Mesodermal cell (in vitro differentiated cells): ENCODE measurements around the gene MRTFA.

Experiments used
- H3K27ac ChIP-seq: 2 replicates; pipeline ENCODE4 v1.7.0; 2013; ENCODE audit warnings: mild to moderate bottlenecking, low read depth, low read length, moderate library complexity; ENCODE audit not compliant: severe bottlenecking
- H3K36me3 ChIP-seq: 2 replicates; pipeline ENCODE4 v1.7.1; 2013; ENCODE audit warnings: mild to moderate bottlenecking, low read length, moderate library complexity; ENCODE audit not compliant: control insufficient read depth, insufficient read depth
- H3K4me1 ChIP-seq: one replicate; pipeline ENCODE4 v1.7.1; 2013; ENCODE audit warnings: mild to moderate bottlenecking, low read length; ENCODE audit not compliant: insufficient read depth, control insufficient read depth, poor library complexity, severe bottlenecking
- H3K4me3 ChIP-seq: 2 replicates; pipeline ENCODE4 v1.7.0; 2013; ENCODE audit warnings: low read length, control low read depth, mild to moderate bottlenecking; ENCODE audit not compliant: insufficient read depth, poor library complexity, severe bottlenecking; ENCODE audit errors: extremely low read depth
- H3K9me3 ChIP-seq: 2 replicates; pipeline ENCODE4 v1.7.1; 2013; ENCODE audit warnings: mild to moderate bottlenecking, low read length, moderate library complexity; ENCODE audit not compliant: control insufficient read depth
- WGBS, 2 experiments: methylation state at CpG; one replicate each; pipeline ENCODE4 v1.1.5; 2013; ENCODE audit warnings: missing lambda C conversion rate in 2 of 2; ENCODE audit not compliant: insufficient coverage in 2 of 2; 5-methylcytosine and 5-hydroxymethylcytosine counted together

MRTFA gene

DNA sequence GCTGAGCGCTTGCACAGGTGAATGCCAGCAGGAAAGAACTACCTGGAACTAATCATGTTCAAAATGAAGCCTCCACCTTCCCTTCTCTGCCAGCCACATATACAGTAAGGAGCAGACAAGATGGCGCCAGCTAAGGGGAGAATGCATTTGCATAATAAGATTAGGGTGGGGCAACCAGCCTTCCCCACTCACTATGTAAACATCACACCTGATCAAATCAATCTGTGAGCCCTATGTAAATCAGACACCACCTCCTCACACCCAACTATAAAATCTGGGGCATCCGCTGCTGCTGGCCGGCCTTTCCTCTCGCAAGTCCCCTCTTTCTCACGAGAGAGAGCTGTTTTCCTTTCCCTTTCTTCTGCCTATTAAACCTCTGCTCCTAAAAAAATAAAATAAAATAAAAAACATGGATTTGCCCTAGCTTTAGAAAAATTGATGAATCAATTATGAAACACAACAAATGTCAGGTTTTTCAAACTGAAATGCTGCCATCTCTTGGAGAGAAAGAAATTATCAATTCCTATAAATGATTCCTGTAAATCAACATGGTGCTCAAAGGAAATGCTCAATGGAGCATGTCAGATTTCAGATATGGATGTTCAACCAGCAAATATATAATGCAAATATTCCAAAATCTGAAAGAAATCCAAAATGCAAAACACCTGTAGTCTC, 157.3 kb downstream of the MRTFA start:
- H3K36me3 ChIP-seq, result peaks cover 40% of the 10 kb centered on the region
- no peak overlapping the region for H3K4me3 ChIP-seq
- WGBS, 2 experiments, result 83% methylated on average over 1 of the region's 6 CpGs
- H3K4me1 ChIP-seq, result peaks cover 26% of the 10 kb centered on the region
- peak overlapping the region; percentile 53 for H3K27ac ChIP-seq
- no peaks in the 10 kb centered on the region for H3K9me3 ChIP-seq

DNA sequence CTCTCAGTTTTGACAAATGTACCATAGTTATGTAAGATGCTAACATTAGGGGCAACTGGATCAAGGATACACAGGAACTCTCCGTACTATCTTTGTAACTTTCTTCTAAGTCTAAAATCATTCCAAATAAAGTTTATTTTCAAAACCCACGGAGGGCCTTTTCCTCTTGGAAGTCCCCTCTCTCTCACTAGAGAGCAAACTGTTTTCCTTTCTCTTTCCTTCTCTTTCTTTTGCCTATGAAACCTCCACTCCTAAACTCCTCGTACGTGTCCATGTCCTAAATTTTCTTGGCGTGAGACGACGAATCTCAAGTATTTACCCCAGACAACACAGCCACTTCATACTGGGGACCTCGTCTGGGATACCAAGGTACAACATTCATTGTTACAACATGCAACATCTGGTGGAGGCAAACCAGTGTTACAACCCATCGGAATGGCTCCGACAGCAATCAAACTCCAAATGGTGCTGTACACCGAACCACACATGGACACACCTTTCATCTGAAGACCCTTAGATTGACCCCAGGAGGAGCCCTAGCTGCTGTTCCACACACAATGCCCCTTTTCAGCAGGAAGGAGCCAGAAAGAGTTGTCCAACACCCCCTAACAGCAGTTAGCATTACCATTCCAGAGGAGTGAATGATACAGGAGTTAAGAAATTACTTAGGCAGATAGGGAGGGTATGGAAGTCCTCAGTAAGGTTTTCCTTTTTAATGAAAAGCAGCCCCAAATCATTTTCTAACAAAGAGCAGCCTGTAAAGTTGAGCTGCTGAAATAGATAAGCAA, 158.0 kb downstream of the MRTFA start:
- peaks cover 26% of the 10 kb centered on the region for H3K4me1 ChIP-seq
- H3K27ac ChIP-seq, result peak overlapping the region; percentile 53
- WGBS, 2 experiments, result 91 to 93% methylated on average over 10 to 11 of the region's 11 CpGs
- H3K9me3 ChIP-seq, result no peaks in the 10 kb centered on the region
- no peak overlapping the region for H3K4me3 ChIP-seq
- H3K36me3 ChIP-seq, result peaks cover 44% of the 10 kb centered on the region

DNA sequence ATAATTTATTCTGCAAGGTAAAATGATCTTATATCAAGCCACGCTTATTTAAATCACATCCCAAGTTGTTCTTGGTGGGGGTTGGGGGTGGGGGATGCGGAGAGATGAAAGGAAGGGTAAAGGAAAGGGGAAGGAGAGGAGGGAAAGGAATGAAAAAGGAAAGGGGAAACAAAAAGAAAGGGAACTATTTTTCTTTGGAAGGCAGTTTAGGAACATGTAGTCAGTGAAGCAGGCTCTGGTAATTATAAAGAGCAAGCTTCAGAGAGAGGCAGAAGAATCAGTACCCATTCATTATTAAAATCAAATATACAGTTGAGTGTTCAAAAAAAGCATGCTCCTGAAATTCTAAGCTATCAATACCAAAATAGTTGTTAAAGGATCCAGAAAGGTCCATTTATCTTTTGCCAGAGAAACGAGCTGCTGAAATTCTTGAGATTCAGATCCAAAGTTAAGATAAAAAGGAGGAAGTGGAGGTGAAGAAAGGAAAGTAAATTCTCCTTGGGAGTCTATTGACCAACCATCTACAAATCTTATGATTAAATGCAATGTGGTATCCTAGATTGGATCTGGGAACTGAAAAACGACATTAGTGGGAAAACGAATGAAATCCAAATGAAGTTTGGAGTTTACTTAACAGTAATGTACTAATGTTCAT, 158.7 kb downstream of the MRTFA start:
- H3K9me3 ChIP-seq, result no peaks in the 10 kb centered on the region
- WGBS, 2 experiments, result 60% methylated on average over 1 of the region's 5 CpGs; no CpG with 5 or more reads in 1 of the 2 experiments
- H3K27ac ChIP-seq, result peak overlapping the region; percentile 1
- H3K36me3 ChIP-seq, result peaks cover 38% of the 10 kb centered on the region
- H3K4me3 ChIP-seq, result no peak overlapping the region
- peaks cover 26% of the 10 kb centered on the region for H3K4me1 ChIP-seq

DNA sequence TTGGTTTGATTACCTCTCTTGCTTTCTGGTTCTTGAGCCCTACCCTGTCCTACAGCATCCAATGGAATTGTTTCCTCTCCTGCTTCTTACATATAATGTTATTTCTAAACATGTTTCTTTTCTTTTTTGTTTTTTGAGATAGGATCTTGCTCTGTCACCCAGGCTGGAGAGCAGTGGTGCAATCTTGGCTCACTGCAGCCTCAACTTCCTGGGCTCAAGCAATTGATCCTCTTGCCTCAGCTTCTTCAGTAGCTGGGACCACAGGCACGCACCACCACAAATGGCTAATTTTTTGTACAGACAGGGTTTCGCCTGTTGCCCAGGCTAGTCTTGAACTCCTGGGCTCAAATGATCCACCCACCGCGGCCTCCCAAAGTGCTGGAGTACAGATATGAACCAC, 160.2 kb downstream of the MRTFA start:
- Histone ChIP-seq H3K4me1 (peaks cover 22% of the 10 kb centered on the region), H3K4me3 (no peak overlapping the region), H3K27ac (no peak overlapping the region), H3K9me3 (no peaks in the 10 kb centered on the region), H3K36me3 (peaks cover 33% of the 10 kb centered on the region)
- WGBS, 2 experiments, result 90 to 100% methylated on average over 4 of the region's 4 CpGs

DNA sequence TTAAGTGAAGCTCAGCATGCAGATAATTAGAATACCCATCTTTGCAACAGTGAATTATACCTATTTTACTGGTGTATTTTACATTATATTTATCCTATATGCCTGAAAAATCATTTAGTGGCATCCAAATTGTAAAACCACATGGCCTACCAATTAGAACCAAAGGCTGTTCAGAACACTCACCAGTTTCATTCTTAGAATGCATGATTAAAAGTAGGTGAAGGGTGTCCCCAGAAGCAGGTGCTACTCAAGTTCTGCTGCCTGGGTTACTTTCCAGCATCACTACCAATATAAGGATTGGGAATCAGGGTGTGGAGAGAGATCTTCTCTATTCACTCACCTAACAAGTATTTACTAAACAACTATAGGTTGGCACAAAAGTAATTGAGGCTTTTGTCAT, 162.8 kb downstream of the MRTFA start:
- H3K9me3 ChIP-seq, result no peaks in the 10 kb centered on the region
- no peak overlapping the region for H3K27ac ChIP-seq
- no peak overlapping the region for H3K4me3 ChIP-seq
- peaks cover 20% of the 10 kb centered on the region for H3K36me3 ChIP-seq
- peaks cover 15% of the 10 kb centered on the region for H3K4me1 ChIP-seq

DNA sequence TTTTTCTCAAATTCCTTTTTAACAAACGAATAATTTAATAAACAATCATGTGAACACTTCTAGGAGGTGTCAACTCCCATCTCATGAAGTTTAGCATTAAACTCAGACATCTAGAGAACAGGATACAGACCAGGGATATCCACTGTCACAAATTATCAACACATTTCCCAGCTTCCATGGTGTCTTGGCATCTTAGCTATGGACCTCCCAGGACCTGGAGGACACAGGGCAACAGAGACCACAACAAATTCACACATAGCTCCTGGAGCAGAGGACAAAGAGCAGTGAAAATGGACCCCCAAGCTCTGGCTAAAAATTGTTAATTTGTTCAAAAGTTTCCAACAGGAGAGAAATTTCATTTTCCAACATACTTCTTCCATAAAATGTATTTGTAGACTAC, 163.9 kb downstream of the MRTFA start:
- H3K4me3 ChIP-seq, result no peak overlapping the region
- no peaks in the 10 kb centered on the region for H3K9me3 ChIP-seq
- 83% methylated on average over 1 of the region's 1 CpG; no CpG with 5 or more reads in 1 of the 2 experiments for WGBS, 2 experiments
- no peak overlapping the region for H3K27ac ChIP-seq
- H3K4me1 ChIP-seq, result peaks cover 4% of the 10 kb centered on the region
- peaks cover 27% of the 10 kb centered on the region for H3K36me3 ChIP-seq

DNA sequence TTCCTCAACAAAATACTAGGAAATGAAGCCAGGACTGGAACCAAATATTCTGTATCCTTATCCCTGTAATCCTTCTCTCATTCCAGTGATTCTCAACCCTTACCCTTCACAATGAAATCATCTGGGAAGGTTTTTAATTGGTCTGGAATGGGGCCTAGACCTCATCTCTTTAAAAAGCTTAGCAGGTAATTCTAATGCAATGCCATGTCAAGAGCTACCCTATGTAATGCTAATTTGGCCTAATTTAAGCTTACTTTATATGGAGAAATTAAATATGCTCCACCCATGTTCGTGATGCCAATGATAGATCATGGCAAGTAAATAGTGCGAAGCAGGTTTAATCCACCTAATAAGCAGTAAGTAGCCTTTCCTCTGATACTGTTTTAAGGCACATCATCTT, 164.5 kb downstream of the MRTFA start:
- peaks cover 27% of the 10 kb centered on the region for H3K36me3 ChIP-seq
- H3K9me3 ChIP-seq, result no peaks in the 10 kb centered on the region
- H3K4me1 ChIP-seq, result no peaks in the 10 kb centered on the region
- WGBS, 2 experiments, result 79% methylated on average over 2 of the region's 2 CpGs; no CpG with 5 or more reads in 1 of the 2 experiments
- H3K4me3 ChIP-seq, result no peak overlapping the region
- H3K27ac ChIP-seq, result no peak overlapping the region

DNA sequence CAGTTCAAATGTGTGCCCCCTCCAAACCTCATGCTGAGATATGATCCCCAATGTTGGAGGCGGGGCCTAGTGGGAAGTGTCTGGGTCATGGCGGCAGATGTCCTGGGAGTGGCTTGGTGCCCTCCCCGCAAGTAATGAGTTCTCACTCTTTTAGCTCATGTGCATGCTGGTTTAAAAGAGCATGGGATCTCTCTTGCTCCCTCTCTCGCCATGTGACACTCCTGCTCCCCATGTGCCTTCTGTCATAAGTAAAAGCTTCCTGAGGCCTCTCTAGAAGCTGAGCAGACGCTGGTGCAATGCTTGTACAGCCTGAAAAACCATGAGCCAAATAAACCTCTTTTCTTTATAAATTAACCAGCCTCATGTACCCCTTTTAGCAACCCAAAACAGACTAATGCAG, 167.3 kb downstream of the MRTFA start:
- H3K27ac ChIP-seq, result no peak overlapping the region
- 87 to 93% methylated on average over 4 to 5 of the region's 5 CpGs for WGBS, 2 experiments
- peaks cover 16% of the 10 kb centered on the region for H3K36me3 ChIP-seq
- H3K4me3 ChIP-seq, result no peak overlapping the region
- no peaks in the 10 kb centered on the region for H3K4me1 ChIP-seq
- no peaks in the 10 kb centered on the region for H3K9me3 ChIP-seq

DNA sequence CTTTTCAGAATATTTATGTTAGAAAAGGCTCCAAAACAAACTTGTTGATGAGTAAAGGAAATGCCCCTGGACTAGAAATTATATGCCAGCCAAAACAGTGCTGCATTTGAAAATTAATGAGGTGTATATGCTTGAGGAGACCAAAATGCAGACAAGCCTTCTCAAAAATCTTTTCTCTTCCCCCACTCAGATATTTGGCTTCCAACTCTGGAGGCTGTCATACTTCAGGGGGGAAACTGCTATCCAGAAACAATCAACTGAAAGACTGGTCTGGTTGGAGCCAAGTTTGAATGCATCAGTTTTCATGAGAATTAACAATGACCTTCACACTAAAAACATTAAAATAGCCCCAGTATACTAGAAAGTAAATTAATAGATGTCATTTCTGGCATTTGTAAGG, 167.9 kb downstream of the MRTFA start:
- peaks cover 11% of the 10 kb centered on the region for H3K36me3 ChIP-seq
- H3K4me3 ChIP-seq, result no peak overlapping the region
- no peaks in the 10 kb centered on the region for H3K4me1 ChIP-seq
- H3K27ac ChIP-seq, result no peak overlapping the region
- no peaks in the 10 kb centered on the region for H3K9me3 ChIP-seq

DNA sequence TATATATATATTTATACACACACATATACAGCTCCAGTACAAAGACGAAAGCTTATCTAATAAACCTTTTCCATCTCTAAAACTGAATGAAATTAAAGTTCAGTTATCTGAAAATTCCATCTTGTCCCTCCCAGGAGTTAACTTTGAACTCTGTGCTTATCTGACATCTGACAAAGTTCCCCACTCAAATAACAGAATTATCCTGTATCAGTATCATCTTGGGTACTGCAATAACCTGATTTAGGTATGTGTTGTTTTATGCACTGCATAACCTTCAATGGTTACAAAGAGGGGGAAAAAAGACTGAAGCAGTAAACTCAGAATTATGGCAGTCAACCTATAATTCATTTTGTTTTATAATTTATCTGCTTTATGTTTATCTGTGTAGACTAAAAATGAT, 169.5 kb downstream of the MRTFA start:
- no peaks in the 10 kb centered on the region for H3K9me3 ChIP-seq
- peaks cover 21% of the 10 kb centered on the region for H3K36me3 ChIP-seq
- 100% methylated on average over 1 of the region's 1 CpG; no CpG with 5 or more reads in 1 of the 2 experiments for WGBS, 2 experiments
- no peaks in the 10 kb centered on the region for H3K4me1 ChIP-seq
- H3K4me3 ChIP-seq, result no peak overlapping the region
- no peak overlapping the region for H3K27ac ChIP-seq

DNA sequence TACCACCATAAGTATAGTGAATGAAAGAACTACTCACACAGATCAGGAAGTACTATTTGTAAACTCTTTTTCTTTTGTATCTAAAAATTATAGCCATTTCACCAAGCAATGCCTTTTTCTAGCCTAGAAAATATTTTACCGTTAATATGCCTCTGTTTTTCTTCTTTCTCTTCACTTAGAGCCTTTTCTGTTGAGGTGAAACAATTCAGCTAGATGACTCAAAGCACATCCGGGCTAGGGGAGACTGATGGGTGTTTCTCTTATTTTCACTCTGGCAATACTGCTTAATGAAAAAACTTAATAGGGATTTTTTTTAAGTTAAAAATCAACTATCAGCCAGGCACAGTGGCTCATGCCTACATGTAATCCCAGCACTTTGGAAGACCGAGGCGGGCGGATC, 172.8 kb downstream of the MRTFA start:
- Histone ChIP-seq H3K27ac (peak overlapping the region; percentile 33), H3K4me1 (no peaks in the 10 kb centered on the region), H3K36me3 (peaks cover 39% of the 10 kb centered on the region), H3K9me3 (no peaks in the 10 kb centered on the region), H3K4me3 (no peak overlapping the region)
- WGBS, 2 experiments, result 82 to 90% methylated on average over 2 to 3 of the region's 5 CpGs
